Fibroblast of villous mesenchyme (primary cell): ENCODE measurements around the gene PLPPR5. TPM values are rescaled to one million over a fixed set of nuclear protein-coding genes. Genes with fewer than 3 reads are reported as not detected.
"Not testable (repeated sequence)": the region's sequence is repeated elsewhere in the genome, so short reads cannot be mapped to it uniquely, and the experiment has no call there.

Source experiments
- DNase-seq: peaks from one replicate; pipeline ENCODE4 v3.0.0-alpha.2; 2010; ENCODE audit warnings: low read depth
- H3K4me3 ChIP-seq: 2 replicates; pipeline ENCODE4 v1.5.1; 2011; ENCODE audit warnings: low read depth, mild to moderate bottlenecking, low read length
- total RNA-seq: library from RNA; depleted of rRNA; stranded (reverse); fragments of >200 nt; gene quantifications from 2 replicates; pipeline ENCODE4 v1.2.3, GENCODE V29; 2012
- TF ChIP-seq, protein P1 (sequence below): IDR thresholded peaks from 2 replicates; pipeline ENCODE4 v1.5.1; 2012; ENCODE audit warnings: low read depth, mild to moderate bottlenecking, low read length; ENCODE audit not compliant: insufficient read depth

The PLPPR5 gene
- total RNA-seq, 1 donor, result not detected

DNA sequence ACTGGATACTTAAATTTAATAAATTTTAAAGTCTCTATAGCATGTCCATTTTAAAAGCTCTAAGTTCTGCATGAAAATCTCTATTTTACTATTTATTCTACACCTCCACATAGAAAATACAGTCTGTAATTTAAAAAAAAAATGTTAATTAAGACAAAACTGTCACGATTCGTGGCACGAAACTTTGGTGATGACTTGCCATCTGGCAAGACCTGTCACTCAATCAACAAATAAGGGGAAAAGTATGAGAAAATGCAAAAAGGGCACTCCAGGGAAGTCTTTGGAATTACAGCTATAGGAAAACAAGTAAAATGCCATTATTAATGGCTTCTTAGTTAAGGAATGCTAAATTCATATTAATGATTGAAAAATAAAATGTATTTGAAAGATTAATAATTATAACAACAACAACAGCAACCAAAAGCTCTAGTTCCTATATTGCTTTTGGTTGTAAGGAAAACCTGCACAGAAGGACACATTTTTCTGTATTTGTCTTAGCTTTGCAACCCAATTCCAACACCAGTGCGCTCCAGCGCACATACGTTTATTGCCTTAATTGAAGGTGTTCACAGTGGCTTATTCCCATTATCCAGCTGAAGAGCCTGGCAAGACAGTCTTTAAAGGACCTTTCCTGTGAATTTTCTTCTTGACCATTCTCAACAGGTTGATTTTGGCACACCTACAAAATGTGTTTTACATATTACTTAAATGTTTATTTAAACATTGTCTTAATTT lies 107.8 kb downstream of the PLPPR5 start:
- TF ChIP-seq, protein P1, sequence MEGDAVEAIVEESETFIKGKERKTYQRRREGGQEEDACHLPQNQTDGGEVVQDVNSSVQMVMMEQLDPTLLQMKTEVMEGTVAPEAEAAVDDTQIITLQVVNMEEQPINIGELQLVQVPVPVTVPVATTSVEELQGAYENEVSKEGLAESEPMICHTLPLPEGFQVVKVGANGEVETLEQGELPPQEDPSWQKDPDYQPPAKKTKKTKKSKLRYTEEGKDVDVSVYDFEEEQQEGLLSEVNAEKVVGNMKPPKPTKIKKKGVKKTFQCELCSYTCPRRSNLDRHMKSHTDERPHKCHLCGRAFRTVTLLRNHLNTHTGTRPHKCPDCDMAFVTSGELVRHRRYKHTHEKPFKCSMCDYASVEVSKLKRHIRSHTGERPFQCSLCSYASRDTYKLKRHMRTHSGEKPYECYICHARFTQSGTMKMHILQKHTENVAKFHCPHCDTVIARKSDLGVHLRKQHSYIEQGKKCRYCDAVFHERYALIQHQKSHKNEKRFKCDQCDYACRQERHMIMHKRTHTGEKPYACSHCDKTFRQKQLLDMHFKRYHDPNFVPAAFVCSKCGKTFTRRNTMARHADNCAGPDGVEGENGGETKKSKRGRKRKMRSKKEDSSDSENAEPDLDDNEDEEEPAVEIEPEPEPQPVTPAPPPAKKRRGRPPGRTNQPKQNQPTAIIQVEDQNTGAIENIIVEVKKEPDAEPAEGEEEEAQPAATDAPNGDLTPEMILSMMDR, result no peak
- no peak overlapping the region for H3K4me3 ChIP-seq
- no peak for DNase-seq

DNA sequence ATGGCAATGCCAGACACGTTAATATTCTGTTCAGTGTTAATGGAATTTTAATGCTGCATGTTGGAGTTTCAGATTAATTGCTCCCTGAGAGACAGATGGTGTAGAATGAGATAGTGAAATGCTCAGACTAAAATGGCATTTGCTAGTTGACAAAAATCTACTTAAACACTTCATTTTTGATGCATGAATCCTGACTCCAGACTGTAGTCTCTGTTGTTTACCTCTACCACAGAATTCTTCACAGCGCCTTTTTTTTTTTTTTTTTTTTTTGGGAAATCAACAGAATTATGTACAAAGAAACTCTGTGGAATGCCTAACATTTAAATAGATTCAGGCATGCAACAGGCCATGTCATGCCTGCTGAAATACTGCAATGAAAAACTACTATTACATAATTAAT lies 111.3 kb downstream of the PLPPR5 start:
- TF ChIP-seq, protein P1, result no peak
- DNase-seq, result no peak
- no peak overlapping the region for H3K4me3 ChIP-seq

DNA sequence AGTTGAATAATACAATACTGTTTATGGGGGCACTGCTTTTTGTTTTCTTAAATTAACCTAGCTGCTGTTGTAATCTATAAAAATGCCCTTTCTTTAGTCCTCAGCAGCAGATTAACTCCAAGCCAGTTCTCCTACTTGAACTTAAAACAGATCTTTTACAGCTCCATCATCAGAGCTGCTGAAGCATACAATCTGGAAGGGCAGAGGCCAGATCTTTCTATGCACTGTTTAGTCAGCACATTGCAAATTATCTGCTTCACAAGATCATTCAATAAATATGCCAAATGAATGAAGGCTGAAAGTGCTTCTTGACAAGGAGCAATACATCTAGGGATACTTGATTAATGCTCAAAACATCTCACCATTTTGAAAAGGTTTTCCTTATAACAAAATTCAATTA lies 115.8 kb downstream of the PLPPR5 start:
- TF ChIP-seq, protein P1, result no peak
- no peak overlapping the region for H3K4me3 ChIP-seq
- no peak for DNase-seq

DNA sequence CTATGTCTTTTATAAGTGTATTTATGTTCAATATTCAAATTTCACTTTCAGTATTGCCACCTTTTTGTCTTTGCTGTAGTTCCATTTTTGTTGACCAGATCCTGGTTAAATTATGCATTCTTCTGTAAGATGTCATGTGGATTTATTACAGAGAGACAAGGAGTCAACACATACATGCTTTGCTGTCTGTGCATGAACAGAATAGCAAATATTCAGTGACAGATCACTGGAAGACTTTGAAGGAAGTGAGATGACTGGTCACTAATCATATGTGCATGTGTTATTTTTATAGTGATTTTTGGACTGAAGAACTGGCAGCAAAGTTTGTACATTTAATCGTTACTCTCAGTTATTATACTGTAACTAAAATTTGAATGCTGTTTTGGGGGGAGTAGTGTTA lies 117.2 kb downstream of the PLPPR5 start:
- TF ChIP-seq, protein P1, result no peak
- H3K4me3 ChIP-seq, result no peak overlapping the region
- no peak for DNase-seq

DNA sequence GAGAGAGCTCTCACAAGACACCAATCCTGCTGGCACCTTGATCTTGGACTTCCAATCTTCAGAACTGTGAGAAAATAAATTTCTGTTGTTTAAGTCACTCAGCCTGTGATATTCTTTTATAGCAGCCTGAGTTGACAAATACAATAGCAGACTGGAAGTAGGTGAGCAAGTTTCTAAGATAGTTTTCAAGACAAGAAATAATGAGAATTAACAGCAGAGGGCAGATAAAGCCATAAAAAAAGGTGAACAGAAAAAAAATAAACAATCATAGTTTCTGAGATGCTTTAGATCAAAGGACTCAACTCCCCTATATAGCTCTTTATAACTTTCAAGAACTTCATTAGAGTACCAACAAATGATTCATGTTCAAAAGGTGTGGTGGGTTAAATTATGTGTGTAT lies 119.8 kb downstream of the PLPPR5 start:
- TF ChIP-seq, protein P1, result no peak
- H3K4me3 ChIP-seq, result no peak overlapping the region
- DNase-seq, result no peak

DNA sequence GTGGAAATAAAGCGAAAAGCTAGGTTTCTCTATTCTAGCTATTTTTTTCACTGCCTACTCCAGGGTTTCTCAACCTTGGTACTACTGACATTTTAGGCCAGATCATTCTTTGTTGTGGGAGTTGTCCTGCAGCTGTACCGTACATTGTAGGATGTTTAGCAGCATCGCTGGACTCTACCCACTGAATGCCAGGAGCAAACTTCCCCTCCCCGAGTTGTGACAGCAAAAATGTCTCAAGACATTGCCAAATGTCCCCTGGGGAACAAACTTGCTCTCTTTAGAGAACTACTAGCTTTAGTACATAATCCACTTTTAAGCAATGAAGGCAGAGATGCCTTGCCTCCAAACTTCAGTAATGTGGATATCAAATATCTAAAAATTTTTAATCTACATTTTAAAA lies 122.8 kb downstream of the PLPPR5 start:
- TF ChIP-seq, protein P1, result no peak
- no peak for DNase-seq
- H3K4me3 ChIP-seq, result no peak overlapping the region

DNA sequence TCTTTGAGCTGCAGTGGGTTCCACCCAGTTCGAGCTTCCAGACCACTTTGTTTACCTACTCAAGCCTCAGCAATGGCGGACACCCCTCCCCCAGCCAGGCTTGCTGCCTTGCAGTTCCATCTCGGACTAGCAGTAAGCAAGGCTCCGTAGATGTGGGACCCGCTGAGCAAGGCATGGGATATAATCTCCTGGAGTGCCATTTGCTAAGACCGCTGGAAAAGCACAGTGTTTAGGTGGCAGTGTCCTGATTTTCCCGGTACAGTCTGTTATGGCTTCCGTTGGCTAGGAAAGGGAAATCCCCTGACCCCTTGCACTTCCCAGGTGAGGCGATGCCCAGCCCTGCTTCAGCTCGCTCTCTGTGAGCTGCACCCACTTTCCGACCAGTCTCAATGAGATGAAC lies 123.4 kb downstream of the PLPPR5 start:
- DNase-seq, H3K4me3 ChIP-seq: not testable (repeated sequence)
